Ramos (cell line): ENCODE measurements around the gene ZNF724.
"Not testable (repeated sequence)": the region's sequence is repeated elsewhere in the genome, so short reads cannot be mapped to it uniquely, and the experiment has no call there.

Experiments used
- in situ Hi-C: fragments of 300-500 bp; cut with MboI; formaldehyde crosslinking; loops from one replicate; pipeline ENCODE4 v1.14.3; 2022; ENCODE audit warnings: low sequenced_read_pairs; ENCODE audit not compliant: unreplicated experiment

Gene ZNF724

GRCh38 chr19:23249911-23250649 lies at the start of gene ZNF724:
TSS of gene ZNF724 (minus strand) at chr19:23250394. CDS start at chr19:23250242, 152 bp downstream.
- in situ Hi-C loops, result loop anchor here (25.0 kb wide), 1 partner anchor 437 kb away; the partner anchor contains the start of gene ZNF675

GRCh38 chr19:23294141-23294540 lies 43.9 kb upstream of the ZNF724 start:
- in situ Hi-C loops, result no loop called here

GRCh38 chr19:23289966-23290365 lies 39.8 kb upstream of the ZNF724 start:
- in situ Hi-C loops, result not testable (repeated sequence)

GRCh38 chr19:23287620-23288019 lies 37.4 kb upstream of the ZNF724 start:
- in situ Hi-C loops, result no loop called here

- in situ Hi-C loops, result no loop called here
These were observed 36.3 kb upstream of the ZNF724 start for GRCh38 chr19:23286477-23286876.

GRCh38 chr19:23285948-23286347 lies 35.8 kb upstream of the ZNF724 start:
- in situ Hi-C loops, result no loop called here

- in situ Hi-C loops, result not testable (repeated sequence)
These were observed 35.1 kb upstream of the ZNF724 start for GRCh38 chr19:23285326-23285725.

- in situ Hi-C loops, result no loop called here
These were observed 33.7 kb upstream of the ZNF724 start for GRCh38 chr19:23283925-23284324.

GRCh38 chr19:23281663-23282276 lies 31.6 kb upstream of the ZNF724 start:
- in situ Hi-C loops, result no loop called here

- in situ Hi-C loops, result not testable (repeated sequence)
These were observed 27.9 kb upstream of the ZNF724 start for GRCh38 chr19:23278118-23278517.

GRCh38 chr19:23273590-23274412 lies 23.6 kb upstream of the ZNF724 start:
- in situ Hi-C loops, result loop anchor here (25.0 kb wide), 1 partner anchor 414 kb away; the partner anchor contains the start of gene ZNF675

- in situ Hi-C loops, result loop anchor here (25.0 kb wide), 1 partner anchor 414 kb away; the partner anchor contains the start of gene ZNF675
These were observed 22.9 kb upstream of the ZNF724 start for GRCh38 chr19:23273022-23273589.

- in situ Hi-C loops, result loop anchor here (25.0 kb wide), 1 partner anchor 423 kb away; the partner anchor contains the start of gene ZNF675
These were observed 13.8 kb upstream of the ZNF724 start for GRCh38 chr19:23263870-23264590.

GRCh38 chr19:23263396-23263795 lies 13.2 kb upstream of the ZNF724 start:
- in situ Hi-C loops, result loop anchor here (25.0 kb wide), 1 partner anchor 424 kb away; the partner anchor contains the start of gene ZNF675

GRCh38 chr19:23262920-23263319 lies 12.7 kb upstream of the ZNF724 start:
- in situ Hi-C loops, result loop anchor here (25.0 kb wide), 1 partner anchor 424 kb away; the partner anchor contains the start of gene ZNF675

GRCh38 chr19:23261496-23262020 lies 11.4 kb upstream of the ZNF724 start:
- in situ Hi-C loops, result loop anchor here (25.0 kb wide), 1 partner anchor 426 kb away; the partner anchor contains the start of gene ZNF675

GRCh38 chr19:23260956-23261355 lies 10.8 kb upstream of the ZNF724 start:
- in situ Hi-C loops, result loop anchor here (25.0 kb wide), 1 partner anchor 426 kb away; the partner anchor contains the start of gene ZNF675

GRCh38 chr19:23259961-23260360 lies 9.8 kb upstream of the ZNF724 start:
- in situ Hi-C loops, result loop anchor here (25.0 kb wide), 1 partner anchor 427 kb away; the partner anchor contains the start of gene ZNF675

- in situ Hi-C loops, result loop anchor here (25.0 kb wide), 1 partner anchor 432 kb away; the partner anchor contains the start of gene ZNF675
These were observed 5.5 kb upstream of the ZNF724 start for GRCh38 chr19:23255700-23256099.
